Endothelial cell of umbilical vein (primary cell): ENCODE data around the gene MLYCD.

Experiments
- CTCF ChIP-seq, 2 donors: IDR thresholded peaks; 1 replicate in 1 of 2; 2 replicates in 1 of 2; pipeline ENCODE4 v1.5.1; 2011; ENCODE audit warnings: low read length in 2 of 2, mild to moderate bottlenecking in 2 of 2, moderate library complexity in 2 of 2, control low read depth in 1 of 2, inconsistent platforms in 1 of 2, low read depth in 1 of 2; ENCODE audit not compliant: insufficient read depth in 1 of 2; ENCODE audit errors: extremely low read depth in 1 of 2
- POLR2AphosphoS5 ChIP-seq: IDR thresholded peaks from 2 replicates; pipeline ENCODE4 v1.6.1; 2012; ENCODE audit warnings: low read depth, mild to moderate bottlenecking, control low read depth, low read length, moderate library complexity; ENCODE audit not compliant: insufficient read depth

- TF ChIP-seq CTCF (IDR thresholded peaks at IDR 0.05; ENCODE audit: extremely low read depth in 1 of 2, insufficient read depth in 1 of 2, low read depth in 1 of 2, low read length in 2 of 2) (no peak), POLR2AphosphoS5 (no peak)
These were observed 36.3 kb downstream of the MLYCD start for GRCh38 chr16:83935005-83935857.
